Measurements from ENCODE around the gene IFI16. TPM values are rescaled to one million over a fixed set of nuclear protein-coding genes. Genes with fewer than 3 reads are reported as not detected.

Gene IFI16
- total RNA-seq (2022; extraction: Qiagen RNA extraction): 2.7 to 3.8 TPM (median 3.3 TPM) in 5 replicates

DNA sequence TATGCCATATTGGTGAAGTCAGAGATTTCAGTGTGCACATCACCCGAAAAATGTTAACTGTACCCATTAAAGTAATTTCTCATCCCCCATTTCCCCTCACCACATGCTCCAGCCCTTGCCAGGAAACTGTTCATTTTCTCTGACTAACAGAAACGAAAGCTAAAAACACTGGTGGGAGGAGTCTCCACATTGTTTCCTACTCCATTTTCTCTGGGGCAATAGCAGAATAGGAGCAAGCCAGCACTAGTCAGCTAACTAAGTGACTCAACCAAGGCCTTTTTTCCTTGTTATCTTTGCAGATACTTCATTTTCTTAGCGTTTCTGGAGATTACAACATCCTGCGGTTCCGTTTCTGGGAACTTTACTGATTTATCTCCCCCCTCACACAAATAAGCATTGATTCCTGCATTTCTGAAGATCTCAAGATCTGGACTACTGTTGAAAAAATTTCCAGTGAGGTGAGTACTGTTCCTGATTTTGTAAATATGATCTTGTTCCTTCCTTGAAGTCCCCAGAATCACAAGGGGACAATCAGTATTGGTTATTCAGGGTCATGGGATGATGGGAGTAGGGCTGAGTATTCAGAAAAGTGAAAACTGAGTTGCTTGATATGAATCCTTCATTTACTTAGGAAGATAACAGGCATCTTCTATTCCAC is at the start of gene IFI16:
TSS of gene IFI16 (plus strand) at position 204 of the 658 bp plus-strand sequence. CDS start 4,774 bp downstream, outside the sequence.

DNA sequence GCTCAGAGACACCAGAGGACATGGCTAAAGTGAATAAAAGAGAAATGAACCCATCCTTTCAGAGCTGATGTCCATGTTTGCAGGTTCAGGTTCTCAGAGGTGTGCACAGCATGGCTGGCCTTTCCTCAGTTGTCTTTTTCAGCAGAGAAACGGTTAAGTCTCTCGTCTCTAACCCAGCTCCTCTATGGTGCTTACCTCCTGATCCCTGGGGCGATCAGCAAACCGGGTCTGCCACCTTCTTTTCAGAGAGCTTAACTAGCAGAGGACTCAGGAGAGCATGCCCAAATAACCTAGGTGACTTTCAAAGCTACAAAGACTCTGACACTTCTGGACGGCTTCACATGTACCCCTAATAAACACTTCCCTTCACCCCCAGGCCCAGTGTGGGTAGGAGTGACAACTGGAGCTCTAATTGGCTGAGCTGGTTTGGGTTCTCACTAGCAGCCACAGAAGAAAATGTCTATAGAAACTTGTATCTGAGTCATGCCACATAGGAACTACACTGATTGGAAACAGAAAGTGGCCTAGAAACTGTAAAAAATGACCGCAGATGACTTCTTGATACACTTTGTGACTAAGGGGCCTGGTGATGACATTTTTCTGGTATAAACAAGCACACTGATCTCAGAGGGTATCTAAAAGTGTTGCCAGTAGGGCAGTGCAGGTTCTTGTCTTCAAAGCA is 66.9 kb downstream of the IFI16 start, which contains the start of gene AIM2:
TSS of gene AIM2 (minus strand) at position 329 of the 682 bp plus-strand sequence. CDS start 3,267 bp downstream, outside the sequence.

Other genes with a start within 250 kb of the IFI16 start
- gene OR6N1, start 237.7 kb upstream of the IFI16 start, total RNA-seq (2022; extraction: Qiagen RNA extraction): not detected in 5 replicates
- gene OR6N2, start 228.7 kb upstream of the IFI16 start, total RNA-seq (2022; extraction: Qiagen RNA extraction): not detected in 5 replicates
- gene MNDA, start 178.6 kb upstream of the IFI16 start, total RNA-seq (2022; extraction: Qiagen RNA extraction): not detected in 5 replicates
- gene PYHIN1, start 78.4 kb upstream of the IFI16 start, total RNA-seq (2022; extraction: Qiagen RNA extraction): not detected in 5 replicates
- gene AIM2, start 66.9 kb downstream of the IFI16 start, total RNA-seq (2022; extraction: Qiagen RNA extraction): not detected in 5 replicates
- 0.06 to 0.15 TPM (median 0.09 TPM) in 4 of 5 replicates, not detected in the other for gene CADM3, start 161.7 kb downstream of the IFI16 start, total RNA-seq (2022; extraction: Qiagen RNA extraction)
- not detected in 5 replicates for gene ACKR1, start 195.0 kb downstream of the IFI16 start, total RNA-seq (2022; extraction: Qiagen RNA extraction)

All from A549 treated with Mapracorat at 1 μM for 4 hours (cell line).